Left ventricle myocardium superior (tissue), 1 donor: ENCODE measurements around the gene MAB21L1. TPM values are rescaled to one million over a fixed set of nuclear protein-coding genes. Genes with fewer than 3 reads are reported as not detected.

Experiments
- ATAC-seq: fragments of 200-7000 bp; cut with Tn5 transposase; one replicate; pipeline ENCODE4 v1.9.1; 2020; ENCODE audit warnings: mild to moderate bottlenecking, moderate library complexity
- DNase-seq: peaks from one replicate; pipeline ENCODE4 v3.0.0-alpha.2; 2020
- intact Hi-C: fragments of 100-400 bp; cut with micrococcal nuclease; formaldehyde crosslinking; loops from one replicate; pipeline ENCODE4 v1.11.0; 2022
- total RNA-seq: library from RNA; stranded (reverse); fragmentation: NEBNext Ultra II Directional; extraction: Animal tissue kit (Norgen Biotek cat#: 25700); gene quantifications from one replicate; pipeline ENCODE4 v1.2.1, GENCODE V29; 2021
- donor health status: DM: no; HTN: yes; CAD: no; lungs with severe emphysema.

The MAB21L1 gene
- total RNA-seq, 1 donor from 2014 or later = 0.30 TPM

DNA sequence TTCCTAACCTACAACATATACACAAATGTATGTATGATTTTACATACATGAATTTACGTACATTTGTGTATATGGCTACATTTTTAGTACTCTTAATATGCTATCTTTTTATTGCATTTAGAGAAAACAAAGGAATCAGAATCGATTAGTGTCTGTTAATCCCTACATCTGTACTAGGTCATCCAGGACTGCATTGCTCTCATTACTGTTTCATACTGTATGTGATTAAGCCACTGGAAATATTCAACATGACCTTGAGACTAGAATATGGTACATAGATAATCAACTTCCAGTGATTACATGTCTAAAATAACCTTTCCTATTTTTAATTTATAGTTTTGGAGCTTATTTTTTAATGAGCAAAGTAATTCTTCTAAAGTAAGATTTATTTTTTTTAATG, 5.3 kb upstream of the MAB21L1 start:
- intact Hi-C loops = no loop called here
- no peak for ATAC-seq

DNA sequence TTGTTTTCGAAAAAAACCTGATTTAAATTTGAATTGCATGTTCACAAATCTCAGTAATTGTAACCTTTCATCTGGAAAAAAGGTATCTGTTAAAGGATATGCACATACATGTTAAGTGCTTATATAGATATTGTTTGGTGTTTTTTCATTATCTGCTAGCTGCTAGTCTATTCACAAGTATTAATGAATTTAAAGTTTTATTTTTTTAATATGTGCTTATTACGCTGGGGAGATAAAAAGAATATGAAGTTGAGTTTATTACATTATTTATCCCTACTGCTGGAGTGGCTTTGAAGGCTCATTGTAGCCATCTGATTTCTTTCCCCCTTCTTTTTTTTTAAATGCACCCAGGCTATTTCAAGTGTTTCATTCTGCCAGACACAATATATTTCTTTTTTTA, 3.9 kb upstream of the MAB21L1 start:
- ATAC-seq (no peak), DNase-seq (no peak)
- intact Hi-C loops = no loop called here

More for the DNA sequence above, 5.3 kb upstream of the MAB21L1 start:
- DNase-seq = no peak

DNA sequence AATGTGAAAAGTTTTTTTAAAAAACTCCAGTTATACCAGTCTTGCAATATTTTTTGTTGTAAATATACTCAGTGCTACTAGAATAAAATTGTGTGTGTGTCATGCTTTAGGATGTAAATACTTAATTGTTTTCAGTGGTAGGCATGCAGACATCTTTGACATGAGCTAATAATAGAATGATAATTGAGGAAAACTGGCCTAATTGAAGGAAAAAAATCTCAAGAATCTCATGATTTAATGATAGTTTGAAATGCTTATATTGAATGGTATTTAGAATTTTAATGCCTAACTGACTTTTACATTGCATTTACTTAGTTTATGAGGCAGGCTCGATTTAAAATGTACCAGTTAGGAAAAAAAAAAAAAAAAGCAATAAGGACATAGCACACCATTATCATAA, 3.2 kb upstream of the MAB21L1 start:
- DNase-seq (no peak), ATAC-seq (no peak)
- intact Hi-C loops = no loop called here

DNA sequence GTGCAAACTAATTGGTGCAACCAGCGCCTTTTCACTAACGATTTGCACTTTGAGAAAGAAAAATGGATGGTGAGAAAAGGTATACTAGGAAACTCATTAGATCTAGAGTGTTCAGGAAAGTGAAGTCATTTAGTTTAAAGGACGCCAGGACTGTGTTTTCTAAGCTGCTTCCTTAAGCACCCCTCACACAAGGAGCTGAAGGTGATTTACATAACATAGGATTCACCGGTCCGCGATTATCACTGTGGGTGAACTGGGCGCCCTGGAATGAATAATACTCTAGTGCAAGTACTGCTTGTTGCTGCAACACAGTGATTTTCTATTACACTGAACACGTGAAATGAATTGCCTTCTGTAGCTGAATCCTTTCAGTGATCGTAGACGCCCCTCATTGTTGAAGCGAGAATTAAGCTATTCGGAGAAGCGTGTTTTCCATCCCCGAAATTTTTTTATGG, 2.6 kb upstream of the MAB21L1 start:
- intact Hi-C loops = no loop called here

DNA sequence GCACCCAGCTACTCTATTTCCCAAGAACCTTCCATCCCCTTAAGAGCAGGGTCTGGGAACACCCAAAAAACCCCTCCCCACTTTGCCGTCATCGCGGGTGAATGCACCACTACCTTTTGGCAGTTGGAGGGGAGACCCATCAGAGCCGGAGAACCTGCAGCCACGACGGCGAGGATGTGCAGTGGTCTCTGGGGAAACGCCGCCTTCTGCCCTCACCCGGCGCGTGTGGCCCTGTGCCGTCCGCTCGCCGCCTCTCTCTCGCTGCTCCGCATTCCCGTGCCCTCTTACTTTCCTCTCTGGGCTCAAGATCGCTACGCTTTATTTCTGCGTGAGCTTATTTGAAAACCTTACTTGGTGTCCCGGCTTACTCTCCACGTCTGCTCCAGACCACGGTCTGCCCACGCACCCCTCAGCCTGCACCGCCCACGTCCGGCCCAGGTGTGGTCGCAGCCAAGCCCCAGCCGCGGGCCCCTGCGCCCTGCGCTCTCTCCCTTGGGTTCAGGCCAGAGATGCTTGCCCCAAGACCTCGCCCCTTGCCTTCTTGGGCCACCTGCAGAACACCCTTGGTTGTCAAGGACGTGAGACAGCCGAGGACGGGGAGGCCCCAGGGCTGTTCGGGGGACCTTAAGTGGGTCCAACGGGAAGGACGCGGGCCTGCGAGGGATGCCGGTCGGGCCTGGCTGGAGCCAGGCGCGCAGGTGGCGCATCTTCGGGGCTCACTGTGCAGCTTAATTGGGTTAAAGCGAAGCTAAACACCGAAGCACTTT, 2.0 kb upstream of the MAB21L1 start:
- intact Hi-C loops = no loop called here

More for the DNA sequence above, 2.6 kb upstream of the MAB21L1 start:
- ATAC-seq (no peak), DNase-seq (no peak)

DNA sequence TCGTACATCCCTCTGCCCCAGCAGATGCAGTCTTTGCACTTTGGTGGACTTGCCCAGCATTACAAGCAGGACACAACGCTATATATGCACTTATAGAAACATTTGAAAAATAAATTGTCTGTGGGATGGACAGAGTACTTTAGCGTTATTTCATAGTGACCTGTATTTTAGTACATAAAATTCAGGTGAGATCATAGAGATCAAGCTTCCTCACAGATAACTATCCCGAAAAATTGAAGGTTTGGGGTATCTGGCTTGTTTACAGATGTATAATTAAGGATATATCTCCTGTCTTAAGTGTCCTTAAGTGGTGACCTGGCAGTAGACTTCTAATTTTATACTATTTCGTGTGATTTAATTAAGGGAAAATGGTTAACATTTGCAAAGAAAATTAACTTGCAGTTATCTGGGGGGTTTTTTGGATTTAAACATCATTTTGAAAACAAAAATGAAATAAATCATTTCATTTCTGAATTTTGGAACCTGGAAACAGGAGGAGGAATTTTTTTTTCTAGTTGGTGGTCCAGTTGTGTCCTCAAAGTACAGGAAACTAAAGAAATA, 977 bp upstream of the MAB21L1 start:
- no peak for ATAC-seq
- DNase-seq = no peak
- intact Hi-C loops = no loop called here

More for the DNA sequence above, 2.0 kb upstream of the MAB21L1 start:
- DNase-seq = no peak
- no peak for ATAC-seq

DNA sequence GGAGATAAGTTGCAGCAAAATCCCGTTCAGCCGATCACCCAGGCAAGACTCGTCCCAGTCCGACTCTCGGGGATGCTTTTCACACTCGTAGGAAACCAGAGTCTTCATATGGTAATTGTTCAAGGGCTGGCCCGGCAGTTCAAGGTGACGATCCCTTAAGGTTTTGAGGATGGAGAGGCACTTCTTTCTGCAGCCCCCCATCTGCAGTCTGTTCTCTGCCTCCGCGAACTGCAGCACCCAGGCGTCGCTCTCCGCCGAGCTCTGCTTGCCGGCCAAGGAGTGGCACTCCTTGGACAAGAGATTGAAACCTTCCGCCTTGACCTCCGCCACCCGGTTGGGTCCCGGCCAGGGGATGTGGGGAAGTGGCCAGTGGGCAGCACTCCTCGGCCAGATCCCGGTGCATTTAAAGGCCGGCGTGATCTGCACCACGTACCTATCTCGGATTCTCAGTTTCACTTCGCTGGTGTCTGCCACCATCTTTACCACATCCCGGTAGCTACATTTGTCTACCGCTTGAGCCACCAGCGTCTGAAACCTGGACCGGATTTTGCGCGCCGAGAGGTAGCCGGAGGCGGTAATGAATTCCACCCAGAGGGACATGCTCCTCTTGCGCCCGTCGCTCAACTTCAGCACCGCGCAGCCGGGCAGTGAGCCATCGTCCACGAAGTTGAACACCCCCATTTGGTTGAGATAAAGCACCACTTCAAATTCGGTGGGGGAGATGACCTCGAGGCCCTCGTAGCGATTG, 1.1 kb downstream of the MAB21L1 start:
- intact Hi-C loops = no loop called here
- DNase-seq = peak; percentile 46

DNA sequence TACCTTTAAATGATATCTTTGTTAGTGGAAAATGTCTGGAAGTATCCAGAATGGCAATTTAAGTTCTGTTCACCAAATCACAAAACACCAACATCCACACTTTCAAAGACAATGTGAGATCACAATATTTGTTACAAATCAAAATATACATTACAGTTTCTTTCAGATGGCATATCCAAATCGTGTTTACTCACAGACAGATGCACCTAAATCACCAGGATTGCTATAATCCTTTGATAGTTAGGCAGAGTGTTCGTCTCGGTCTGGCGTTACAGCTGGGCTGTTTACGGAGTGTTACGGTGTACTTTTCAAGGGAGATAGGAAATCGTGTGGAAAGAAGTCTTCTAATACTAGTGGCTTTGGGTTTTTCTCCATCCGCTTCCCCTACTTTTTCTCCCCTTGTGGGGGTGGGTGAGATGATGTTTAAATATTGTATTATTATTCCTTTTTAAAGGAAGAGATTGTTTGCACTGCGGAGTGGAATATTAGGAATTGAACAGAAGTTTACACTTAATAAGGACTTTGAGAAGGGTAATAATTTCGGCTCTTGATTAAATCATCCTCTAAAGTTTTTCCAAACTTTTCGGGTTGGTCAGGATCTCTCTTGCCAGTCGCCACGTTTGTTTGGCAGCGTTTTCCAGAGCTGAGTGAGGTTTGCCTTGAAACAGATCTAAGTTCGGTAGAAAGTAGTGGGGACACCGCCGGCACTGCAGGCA, 1.8 kb downstream of the MAB21L1 start:
- no peak for ATAC-seq
- intact Hi-C loops = no loop called here
- DNase-seq = no peak

More for the DNA sequence above, 1.1 kb downstream of the MAB21L1 start:
- peak; percentile 46 for ATAC-seq

DNA sequence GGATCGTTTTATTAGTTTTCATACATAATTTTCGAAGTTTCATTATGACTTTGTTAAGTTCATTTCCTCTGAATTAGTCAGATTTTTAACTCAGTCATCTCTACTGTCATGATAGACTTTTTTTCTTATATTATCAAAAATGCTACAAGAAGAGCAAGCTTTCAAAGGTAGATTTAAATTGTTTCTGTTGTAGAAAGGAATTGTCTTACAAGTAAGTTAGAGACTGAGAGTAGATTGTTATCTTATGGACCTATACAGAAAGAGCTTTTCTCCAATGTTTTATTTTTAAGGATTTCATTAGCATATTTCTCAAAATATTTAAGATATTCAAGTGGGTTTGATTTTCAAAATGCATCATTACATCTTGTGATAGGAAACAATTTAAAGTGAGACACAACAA, 2.7 kb downstream of the MAB21L1 start:
- ATAC-seq = no peak
- intact Hi-C loops = no loop called here
- no peak for DNase-seq

DNA sequence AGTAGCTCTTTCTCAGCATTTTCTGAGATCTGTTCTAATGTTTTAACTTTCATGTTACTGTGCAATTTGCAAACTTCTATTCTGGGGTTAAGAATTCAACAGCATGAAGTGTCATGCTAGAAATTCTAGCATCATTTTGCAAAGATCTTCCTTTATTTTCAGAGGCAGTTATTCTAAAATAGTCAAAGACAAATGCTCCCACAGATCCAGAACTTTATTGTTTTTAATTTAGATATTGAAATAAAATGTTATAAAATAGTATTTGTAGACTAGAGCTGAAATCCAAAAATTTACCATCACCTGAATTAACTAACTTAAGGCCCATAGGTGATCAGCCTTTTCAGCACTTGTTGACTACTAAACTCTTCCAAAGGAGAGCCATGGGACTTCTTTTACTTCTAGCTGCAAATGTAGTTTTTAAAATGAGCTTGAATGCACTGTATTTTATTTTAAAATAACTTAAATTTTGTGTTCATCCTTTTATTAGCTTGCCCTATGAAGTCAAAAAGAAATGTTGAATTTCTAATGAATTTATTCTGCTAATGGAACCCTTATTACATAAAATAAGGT, 3.2 kb downstream of the MAB21L1 start:
- intact Hi-C loops = no loop called here
- DNase-seq = no peak
- no peak for ATAC-seq

DNA sequence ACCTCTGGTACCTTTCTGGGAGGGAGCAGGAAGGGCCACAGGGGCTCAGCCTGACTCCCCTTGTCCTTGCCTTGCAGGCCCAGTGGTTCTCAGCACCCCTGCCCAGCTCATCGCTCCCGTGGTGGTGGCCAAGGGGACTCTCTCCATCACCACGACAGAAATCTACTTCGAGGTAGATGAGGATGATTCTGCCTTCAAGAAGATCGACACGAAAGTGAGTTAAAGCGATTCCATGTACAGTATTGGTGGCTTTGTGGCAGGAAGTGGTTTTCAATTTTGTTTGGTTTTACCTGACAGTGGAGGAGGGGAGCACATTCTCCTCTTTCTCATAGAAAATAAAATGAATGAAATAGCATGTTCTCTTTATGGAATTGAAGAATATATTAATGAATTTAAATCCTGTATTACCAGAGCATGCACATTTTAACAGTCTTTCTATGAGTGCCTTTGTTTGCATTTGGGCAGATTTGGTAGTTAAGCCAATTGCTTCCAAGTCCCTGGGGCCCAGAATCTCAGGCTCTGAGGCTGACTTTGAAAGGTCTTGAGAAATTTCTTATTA, 4.1 kb downstream of the MAB21L1 start:
- ATAC-seq (no peak), DNase-seq (no peak)
- intact Hi-C loops = no loop called here

DNA sequence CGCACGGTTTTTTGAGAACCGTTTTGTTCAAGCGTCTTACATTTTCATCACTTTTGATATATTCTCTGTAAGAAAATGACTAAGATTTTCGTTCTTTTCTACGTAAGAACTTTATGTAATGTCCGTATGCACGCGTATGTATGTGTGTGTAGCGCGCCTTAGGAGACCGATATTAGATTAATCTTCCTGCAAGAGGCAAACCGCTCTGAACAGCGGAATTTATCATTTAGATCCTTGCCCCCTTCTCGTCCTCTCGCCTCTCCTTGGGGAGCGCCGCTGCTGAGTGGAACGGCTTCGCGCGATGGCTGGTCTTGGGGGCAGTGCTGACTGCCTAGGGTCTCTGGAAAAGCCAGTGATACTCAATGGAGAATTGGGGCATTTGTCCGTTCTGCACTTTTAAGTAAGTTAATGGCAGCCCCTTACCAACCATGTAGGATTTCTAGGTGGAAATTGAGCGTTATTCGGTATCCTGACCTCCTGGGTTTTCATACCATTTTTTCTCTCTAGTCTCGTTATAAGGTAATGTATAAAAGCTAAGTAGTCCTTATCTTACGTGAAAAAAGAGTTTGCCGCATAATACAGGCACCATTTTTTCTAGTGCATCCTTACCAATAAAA, 4.7 kb downstream of the MAB21L1 start:
- ATAC-seq (no peak), DNase-seq (no peak)
- intact Hi-C loops = no loop called here

DNA sequence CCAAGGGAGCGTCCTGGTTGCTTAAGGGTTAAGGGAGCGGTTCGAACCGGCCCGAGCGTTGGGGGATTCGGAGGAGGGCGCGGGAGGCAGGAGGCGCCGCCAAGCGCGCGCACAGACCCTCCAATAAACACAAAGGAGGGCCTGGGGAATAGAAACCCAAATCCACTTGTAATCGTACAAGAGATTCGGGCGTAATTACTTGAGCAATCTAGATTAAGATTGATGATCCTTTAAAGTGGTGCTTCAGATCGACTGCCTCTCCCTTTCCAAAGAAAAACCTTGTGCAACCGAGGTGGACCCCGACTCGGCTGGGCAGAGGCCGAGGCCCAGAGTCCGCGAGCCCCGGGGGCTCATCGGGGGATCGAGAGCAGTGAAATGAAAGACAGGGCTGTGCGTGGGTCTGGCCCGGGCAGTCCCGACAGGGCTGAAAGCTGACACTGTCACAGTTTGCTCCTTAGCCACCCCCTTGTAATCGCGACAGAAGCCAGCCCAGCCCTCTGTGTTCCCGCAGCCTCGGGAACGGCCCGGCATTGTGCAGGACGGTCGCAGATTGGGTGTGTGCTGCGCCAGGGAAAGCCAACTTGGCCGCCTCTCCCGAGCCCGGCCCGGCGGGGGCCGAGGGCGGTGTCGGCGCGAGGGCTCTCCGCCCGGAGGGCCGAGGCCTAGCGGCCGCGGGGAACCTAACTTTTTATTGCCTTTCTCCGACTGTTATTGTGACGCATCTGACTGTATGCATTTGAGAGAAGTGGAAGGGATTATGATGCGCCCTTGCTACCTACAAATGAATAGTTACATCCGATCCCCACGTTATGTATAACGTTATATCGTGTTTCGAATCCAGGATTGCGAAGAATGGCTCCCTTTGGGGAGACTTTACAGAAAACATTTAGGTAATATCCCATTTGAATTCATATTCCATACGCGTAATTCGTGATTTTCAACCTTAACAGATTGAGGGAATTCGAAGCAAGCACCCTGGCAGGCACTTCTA, 5.5 kb downstream of the MAB21L1 start:
- DNase-seq = peak; percentile 79
- peak; percentile 93 for ATAC-seq
- intact Hi-C loops = no loop called here

DNA sequence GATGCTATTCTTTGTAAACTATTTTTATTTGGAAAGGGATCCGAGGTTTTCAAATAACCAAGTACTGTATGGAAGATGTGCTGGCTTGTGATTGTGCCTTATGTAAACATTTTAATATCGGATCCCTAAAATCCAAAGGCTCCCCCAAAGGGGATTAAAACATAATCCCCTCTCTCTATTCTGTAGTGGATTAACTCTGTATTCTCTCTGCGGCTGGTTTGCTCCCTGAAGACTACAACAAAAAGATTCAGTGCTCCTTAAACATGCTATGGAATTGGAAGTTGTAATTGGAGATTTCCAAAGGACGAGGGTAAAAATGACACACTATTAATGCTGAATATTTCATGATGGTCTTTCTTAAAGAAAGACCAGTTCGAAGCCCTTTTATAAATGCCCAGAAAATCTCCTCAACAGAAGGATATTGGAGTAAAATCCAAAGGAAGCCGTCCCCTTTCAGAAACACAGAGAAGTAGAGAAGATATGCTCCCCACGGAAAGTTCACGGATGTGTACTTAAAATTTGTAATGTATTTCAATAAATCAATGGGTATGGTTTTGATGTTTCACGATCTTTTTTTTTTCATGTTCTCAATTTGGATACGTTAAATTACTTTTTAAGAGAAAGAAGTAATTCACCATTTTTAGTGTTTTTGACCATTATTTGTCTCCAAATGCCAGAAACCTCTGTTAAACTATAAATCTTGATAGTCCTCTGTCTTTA, 6.5 kb downstream of the MAB21L1 start:
- ATAC-seq (no peak), DNase-seq (no peak)
- intact Hi-C loops = no loop called here

DNA sequence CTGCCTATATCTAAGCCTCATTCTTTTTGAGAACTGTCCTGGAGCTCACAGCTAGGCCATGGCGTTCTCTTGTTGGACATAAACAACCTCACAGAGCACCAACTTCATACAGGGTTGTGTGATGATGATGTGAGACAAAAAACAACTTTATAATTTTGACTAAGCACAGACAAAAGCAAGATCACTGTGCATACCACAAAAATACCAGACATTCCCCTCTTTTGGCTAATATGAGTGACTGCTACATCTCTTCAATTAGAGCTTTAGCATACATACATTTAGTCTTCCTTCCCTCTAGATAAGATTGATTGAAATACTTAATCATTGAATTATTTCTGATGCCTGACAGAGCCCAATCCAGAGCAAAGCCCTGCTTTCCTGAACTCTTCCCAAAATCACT, 8.3 kb downstream of the MAB21L1 start:
- DNase-seq = no peak
- intact Hi-C loops = no loop called here
- ATAC-seq = no peak

DNA sequence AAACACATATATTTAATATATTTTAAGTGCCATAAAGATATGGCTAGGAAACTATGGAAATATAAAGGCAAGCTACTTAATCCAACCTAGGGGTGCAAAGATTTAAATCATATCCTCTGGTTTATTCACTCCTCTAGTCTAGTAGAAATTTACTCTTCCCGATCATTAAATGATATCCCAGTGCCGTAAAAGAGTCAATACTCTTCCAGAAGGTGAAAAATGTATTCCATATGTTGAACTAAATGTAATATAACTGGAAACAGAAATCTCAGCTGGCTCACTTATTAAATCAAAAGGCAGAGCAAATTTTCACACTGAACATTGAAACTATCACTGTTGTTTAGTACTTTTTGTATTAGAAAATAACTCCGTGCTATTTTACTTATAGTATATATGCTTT, 11.1 kb downstream of the MAB21L1 start:
- no peak for ATAC-seq
- intact Hi-C loops = no loop called here
- no peak for DNase-seq

DNA sequence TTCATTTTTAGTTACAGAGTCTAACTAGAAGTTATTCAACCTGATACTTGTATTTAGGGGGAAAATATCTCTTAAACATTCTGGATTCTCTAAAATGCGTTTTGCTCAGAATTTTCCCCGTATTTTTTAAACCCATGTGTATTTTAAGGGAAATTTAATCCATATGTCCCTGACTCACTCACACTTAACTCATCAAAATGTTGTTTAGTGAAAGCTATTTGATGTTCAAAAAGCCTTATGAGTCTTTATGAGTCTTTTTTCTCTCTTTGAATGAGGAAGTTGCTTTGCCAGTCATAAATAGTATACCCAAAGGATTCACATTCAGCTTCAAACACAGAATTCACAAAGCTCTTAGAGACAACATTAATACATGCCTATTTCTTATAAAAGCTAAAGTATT, 16.4 kb downstream of the MAB21L1 start:
- DNase-seq (no peak), ATAC-seq (no peak)
- intact Hi-C loops = no loop called here
